ENCODE measurements around the gene FSIP1.
A peak's percentile ranks its signal among the peaks of the same experiment; 100 is the strongest.

Gene FSIP1

GRCh38 chr15:39787479-39787878 is 4.8 kb upstream of the FSIP1 start:
- H3K4me3 ChIP-seq, result no peak overlapping the region
- no peak for DNase-seq (ENCODE audit: low spot score)
- TF ChIP-seq CTCF (IDR thresholded peaks at IDR 0.05), result no peak
- no peak overlapping the region for H3K27ac ChIP-seq

- TF ChIP-seq CTCF (IDR thresholded peaks at IDR 0.05), result peak; percentile 52
- Histone ChIP-seq H3K27ac (no peak overlapping the region), H3K4me3 (no peak overlapping the region)
- no peak for DNase-seq (ENCODE audit: low spot score)
Measured at GRCh38 chr15:39786447-39787056, 3.9 kb upstream of the FSIP1 start.

GRCh38 chr15:39785841-39786240 is 3.2 kb upstream of the FSIP1 start:
- H3K4me3 ChIP-seq, result no peak overlapping the region

GRCh38 chr15:39785139-39785538 is 2.5 kb upstream of the FSIP1 start:
- TF ChIP-seq CTCF (IDR thresholded peaks at IDR 0.05), result no peak
- no peak for DNase-seq (ENCODE audit: low spot score)
- H3K27ac ChIP-seq, result no peak overlapping the region
- no peak overlapping the region for H3K4me3 ChIP-seq

More at GRCh38 chr15:39785841-39786240, 3.2 kb upstream of the FSIP1 start:
- TF ChIP-seq CTCF (IDR thresholded peaks at IDR 0.05), result no peak
- no peak overlapping the region for H3K27ac ChIP-seq
- DNase-seq (ENCODE audit: low spot score), result no peak

GRCh38 chr15:39784638-39785037 is 2.0 kb upstream of the FSIP1 start:
- Histone ChIP-seq H3K4me3 (no peak overlapping the region), H3K27ac (no peak overlapping the region)
- DNase-seq (ENCODE audit: low spot score), result no peak
- no peak for TF ChIP-seq CTCF (IDR thresholded peaks at IDR 0.05)

GRCh38 chr15:39784125-39784524 is 1.5 kb upstream of the FSIP1 start:
- no peak for TF ChIP-seq CTCF (IDR thresholded peaks at IDR 0.05)
- Histone ChIP-seq H3K27ac (no peak overlapping the region), H3K4me3 (no peak overlapping the region)
- DNase-seq (ENCODE audit: low spot score), result no peak

GRCh38 chr15:39783244-39783820 is 691 bp upstream of the FSIP1 start:
- Histone ChIP-seq H3K27ac (peak overlapping the region; percentile 29 to 90), H3K4me3 (peak overlapping the region; percentile 93)
- DNase-seq (ENCODE audit: low spot score), result no peak
- no peak for TF ChIP-seq CTCF (IDR thresholded peaks at IDR 0.05)

All from coronary artery (tissue), 2 donors.